ENCODE data around the gene RFPL1.

GRCh38 chr22:29469755-29470154, 31.4 kb downstream of the RFPL1 start:
- TF ChIP-seq EZH2 (IDR thresholded peaks at IDR 0.05; ENCODE audit: borderline replicate concordance) (no peak), CTCF (IDR thresholded peaks at IDR 0.05; ENCODE audit: poor library complexity) (no peak), EZH2phosphoT487 (IDR thresholded peaks at IDR 0.05; ENCODE audit: low read depth, severe bottlenecking, unreplicated experiment) (no peak)
